ENCODE results near the gene STAT4.

Gene STAT4

DNA sequence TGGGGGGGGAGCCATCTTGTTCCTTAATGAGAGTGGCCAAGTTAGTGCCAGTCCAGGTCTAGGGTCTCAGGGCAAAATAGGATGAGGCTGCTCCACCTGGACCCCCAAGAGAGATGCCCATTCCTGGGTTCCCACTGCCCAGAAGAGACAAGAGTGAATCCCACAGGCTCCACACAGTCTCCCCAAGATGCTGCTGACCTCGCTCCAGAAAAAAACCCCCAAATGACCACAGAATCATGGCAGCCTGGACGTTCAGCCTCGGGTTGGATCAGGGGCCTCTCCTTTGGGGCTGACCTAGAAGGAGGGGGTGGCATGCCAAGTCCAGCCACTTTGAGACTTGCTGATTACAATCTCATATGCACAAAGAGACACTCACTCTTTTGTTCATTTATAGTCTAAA lies 161.9 kb downstream of the STAT4 start:
- no peak for DNase-seq

DNA sequence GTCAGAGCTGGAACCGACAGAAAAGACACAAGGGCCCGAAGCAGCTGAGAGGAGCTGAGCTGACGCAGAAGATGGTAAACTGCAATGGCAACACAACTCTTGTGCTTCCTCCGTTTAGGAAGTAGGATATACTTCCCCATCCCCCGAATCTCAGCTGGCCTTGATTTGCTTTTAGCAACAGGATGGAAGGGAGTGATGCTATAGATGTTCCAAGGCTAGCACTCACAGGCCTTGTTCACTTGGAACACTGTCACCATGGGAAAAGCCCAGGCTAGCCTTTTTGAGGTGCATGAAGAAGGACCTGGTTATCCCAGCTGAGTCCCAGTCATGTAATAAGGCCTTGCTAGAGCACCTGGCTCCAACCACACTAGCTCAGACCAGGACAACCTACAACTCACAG lies 162.9 kb downstream of the STAT4 start:
- DNase-seq: no peak

DNA sequence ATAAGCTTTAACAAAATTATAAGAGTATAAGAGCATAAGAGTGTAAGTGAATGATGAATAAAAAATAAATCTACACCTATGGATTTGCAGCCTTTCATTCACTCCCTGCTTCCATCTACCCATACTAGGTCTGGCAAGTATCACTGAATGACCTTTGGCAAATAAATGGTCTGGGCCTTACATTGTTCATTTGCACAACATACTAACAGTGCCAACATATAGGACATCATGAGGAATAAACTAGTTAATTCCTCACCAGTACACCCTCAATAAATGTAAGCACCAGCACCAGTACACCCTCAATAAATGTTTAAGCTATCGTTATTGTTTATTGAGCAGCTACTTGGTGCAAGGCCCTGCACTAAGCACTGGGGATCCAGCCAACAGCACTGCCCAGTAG lies 163.7 kb downstream of the STAT4 start:
- DNase-seq: no peak

DNA sequence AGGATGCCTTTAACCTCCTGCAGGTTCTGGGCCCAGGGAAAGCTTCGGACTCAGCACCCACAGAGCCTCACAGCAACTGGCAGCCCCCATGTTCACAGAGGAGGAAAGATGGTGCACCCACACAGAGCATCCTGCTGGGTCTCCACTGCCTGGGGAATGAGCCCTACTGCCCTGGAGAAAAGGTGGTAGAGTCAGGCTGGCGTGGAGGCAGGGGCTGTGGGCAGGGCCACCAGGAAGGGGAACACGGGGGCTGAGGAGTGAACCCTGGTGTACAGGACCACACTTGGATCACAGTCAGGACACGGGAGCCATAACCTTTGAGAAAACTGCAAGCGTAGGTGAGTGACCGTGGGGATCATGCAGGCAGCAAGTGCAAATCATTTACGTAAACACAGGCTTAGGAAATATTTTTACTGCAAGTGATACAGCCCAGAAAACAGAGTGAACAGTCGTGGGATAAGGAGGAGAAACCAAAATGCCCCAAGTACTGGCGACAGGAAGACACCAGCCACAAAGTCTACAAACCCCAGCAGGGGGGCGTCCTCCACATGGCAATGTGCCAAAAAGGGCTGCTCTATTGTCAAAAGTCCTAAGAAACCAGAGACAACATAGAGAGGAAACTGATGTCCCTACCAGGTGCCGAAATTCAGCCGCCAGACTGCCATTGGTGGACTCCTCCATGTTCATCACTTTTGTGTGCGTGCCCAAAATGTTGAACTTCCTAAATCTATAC lies 164.4 kb downstream of the STAT4 start:
- DNase-seq: no peak

DNA sequence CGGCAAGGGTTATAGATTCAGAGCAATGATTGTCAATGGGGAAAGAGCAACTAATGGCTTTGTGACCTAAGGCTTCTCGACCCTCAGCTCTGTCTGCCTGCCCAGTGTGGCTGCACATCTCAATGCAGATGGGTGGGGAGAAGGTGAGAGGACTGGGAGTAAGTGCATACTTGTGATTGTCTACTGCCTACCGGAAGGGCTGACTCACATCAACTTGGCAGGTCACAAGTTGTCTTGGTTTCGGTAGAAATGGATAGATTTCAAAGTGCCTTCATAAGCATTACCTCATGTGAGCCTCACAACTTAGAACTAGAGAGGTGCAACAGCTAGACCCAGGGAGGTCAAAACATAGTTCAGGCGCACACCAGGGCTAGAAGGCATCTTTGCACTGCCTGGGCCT lies 166.2 kb downstream of the STAT4 start:
- DNase-seq: peak in 1 of 2 experiments; percentile 19

DNA sequence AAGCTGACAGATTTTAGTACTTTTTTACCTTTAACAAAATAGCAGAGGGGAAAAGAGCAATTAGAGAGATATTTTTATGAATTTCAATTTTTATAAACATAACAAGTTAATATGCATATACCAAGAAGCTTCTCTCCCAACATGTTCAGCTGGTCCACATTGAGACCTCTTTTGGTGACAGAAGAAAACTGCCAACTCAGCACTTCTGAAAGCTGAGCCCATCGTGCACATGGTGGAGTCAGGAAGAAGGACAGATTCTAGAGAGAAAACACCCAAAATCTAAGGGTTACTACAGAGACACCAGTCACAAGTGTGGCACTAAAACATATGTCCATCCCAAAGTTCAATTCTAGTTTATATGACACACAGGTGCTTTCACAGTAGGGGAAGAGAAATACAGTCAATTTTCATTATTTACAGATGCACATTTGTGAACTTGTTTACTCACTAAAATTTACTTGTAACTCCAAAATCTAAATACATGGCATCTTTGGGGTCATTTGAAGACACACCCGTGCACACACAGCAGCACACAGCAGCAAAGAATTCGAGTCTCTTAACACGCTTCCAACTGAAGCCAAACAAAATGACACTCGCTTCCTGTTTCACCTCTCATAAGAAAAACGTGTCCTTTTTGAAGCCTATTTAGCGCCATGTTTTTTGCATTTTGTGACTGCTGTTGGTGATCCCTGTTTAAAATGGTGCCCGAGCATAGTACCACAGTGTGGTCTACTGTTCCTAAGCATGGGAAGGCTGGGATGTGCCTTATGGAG lies 168.3 kb downstream of the STAT4 start:
- no peak for DNase-seq

DNA sequence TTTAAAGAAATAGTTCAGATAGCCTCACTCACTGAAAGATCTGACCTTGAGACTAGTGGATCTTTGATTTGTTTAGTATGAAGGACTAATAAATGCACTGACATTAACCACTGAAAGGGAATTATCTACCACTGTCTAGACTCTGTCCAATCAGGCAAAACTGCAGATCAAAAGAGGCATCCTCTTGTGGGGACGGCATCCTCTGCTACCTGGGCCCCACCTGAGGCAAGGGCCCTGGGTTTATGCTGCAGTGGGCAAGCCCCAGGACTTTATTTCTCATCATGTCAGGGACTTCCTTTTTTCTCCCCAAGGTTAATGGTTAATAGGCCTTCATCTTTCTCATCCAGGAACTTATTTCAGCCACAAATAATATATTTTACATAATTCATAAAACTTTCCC lies 169.1 kb downstream of the STAT4 start:
- DNase-seq: no peak

DNA sequence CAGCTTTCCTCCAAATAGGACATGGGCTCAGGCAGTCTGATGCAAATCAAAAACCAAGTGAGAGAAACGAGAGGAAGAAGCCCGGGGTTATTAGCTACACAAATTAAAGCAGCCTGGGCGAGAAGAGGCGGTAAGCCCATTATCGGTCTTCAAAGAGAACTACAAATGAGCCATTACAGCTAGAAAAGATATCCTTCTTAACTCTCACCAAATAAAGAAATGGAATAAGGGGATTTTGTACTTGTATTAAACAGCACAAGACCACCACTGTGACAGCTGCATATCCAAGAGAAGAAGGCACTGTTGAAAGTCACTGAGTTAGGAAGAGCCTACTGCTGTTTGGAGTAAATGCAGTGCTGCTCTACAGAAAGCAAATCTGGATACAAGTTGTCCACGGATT lies 169.5 kb downstream of the STAT4 start:
- DNase-seq: no peak

DNA sequence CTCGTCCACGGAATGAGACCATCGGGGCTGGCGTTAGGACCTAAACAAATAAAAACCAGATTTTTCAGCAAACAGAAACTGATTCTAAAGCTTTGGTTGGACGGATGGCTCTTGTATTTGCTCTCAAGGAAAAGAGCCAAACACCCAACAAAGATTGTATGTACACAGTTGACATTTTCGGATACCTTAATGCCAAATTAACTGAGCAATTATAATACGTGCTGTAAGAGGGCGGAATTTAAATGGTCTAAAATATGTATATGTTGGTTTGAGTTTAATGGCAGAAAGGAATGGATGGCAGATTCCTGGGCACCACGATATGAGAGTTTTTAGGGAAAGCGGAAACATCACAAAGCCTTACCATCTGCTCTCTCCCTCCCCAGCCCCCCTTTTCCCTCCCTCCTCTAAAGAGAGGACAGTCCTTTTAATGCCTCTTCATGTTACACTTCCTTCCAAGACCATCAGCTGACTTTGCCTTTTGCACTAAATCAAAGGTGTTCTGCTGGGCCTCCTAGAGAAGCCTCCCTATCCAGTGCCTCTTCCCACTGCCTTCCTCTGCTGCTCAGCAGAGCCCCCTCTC lies 170.1 kb downstream of the STAT4 start:
- no peak for DNase-seq

DNA sequence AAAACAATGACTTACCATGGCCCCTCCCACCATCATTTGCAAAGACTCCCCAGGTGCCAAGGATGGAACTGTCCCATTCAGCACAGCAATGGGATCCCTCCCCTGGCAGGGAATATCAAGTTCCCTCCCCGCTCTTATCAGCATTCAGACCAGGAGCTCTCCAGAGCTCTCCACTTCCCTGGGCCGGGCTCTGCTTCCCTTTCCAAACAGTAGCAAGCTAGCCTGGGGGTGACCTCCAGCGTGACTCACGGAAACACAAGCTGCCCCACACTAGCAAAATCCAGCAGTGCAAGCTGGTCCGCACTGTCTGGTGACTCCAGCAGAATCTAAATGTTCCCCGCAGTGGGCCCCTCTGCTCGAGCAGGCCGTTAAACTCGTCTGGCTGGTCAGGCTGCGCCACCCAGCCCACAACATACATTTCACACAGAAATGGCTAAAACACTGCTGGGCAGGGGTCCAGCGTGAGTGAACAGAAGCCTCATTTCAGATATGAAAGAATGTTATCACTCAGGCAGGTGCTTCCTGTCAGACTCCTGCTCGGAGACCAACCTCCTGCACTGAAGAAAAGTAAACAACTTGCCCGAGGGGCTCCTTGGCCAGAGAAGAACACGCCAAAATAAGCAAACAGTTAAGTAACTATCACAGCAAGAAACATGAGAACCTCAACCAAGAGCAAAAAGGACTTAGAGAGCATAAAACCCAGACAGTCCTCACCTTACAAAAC lies 170.7 kb downstream of the STAT4 start:
- DNase-seq: no peak

Data from stimulated activated CD4-positive, alpha-beta T cell treated with anti-CD3 and anti-CD28 coated beads, Interleukin-4, amount 100 ng/mL, for 4 hours (primary cell).